HepG2 (cell line): Measurements from ENCODE around the gene STC2. TPM values are rescaled to one million over a fixed set of nuclear protein-coding genes. Genes with fewer than 3 reads are reported as not detected.

Experiments used
- AHR ChIP-seq: IDR thresholded peaks from 2 replicates; pipeline ENCODE4 v1.6.1; 2018; ENCODE audit warnings: missing genetic modification reagents, missing compliant biosample characterization
- AKAP8 ChIP-seq: sonication (generic); formaldehyde crosslinking; IDR thresholded peaks from 2 replicates; pipeline ENCODE4 v1.5.1; 2020; ENCODE audit warnings: mild to moderate bottlenecking, missing genetic modification reagents
- GATAD1 ChIP-seq: IDR thresholded peaks from 2 replicates; pipeline ENCODE4 v1.6.1; 2016; ENCODE audit warnings: missing genetic modification reagents, missing compliant biosample characterization
- KAT2B ChIP-seq: fragments of 150-350 bp; IDR thresholded peaks from 2 replicates; pipeline ENCODE4 v1.6.1; 2014; ENCODE audit warnings: low read depth, low read length, borderline replicate concordance
- MXD4 ChIP-seq: IDR thresholded peaks from 2 replicates; pipeline ENCODE4 v1.6.1; 2016; ENCODE audit warnings: mild to moderate bottlenecking, missing biosample characterization, missing genetic modification reagents
- SOX5 ChIP-seq: IDR thresholded peaks from 2 replicates; pipeline ENCODE4 v1.6.1; 2016; ENCODE audit warnings: borderline replicate concordance
- ZNF225 ChIP-seq: sonication (generic); formaldehyde crosslinking; IDR thresholded peaks from 2 replicates; pipeline ENCODE4 v1.4.0; 2020; ENCODE audit warnings: mild to moderate bottlenecking, missing genetic modification reagents
- polyA plus RNA-seq, 8 experiments: library from polyadenylated mRNA; depleted of rRNA in 3 of 8; stranded (reverse) in 7 of 8; unstranded in 1 of 8; fragments of >200 nt; fragmentation: Illumina TruSeq in 4 of 8; extraction: Trizol in 4 of 8; gene quantifications; 2 replicates each; pipeline versions ENCODE4 v1.2.1 to v1.2.3, GENCODE V29; 2011 to 2016; ENCODE audit warnings: low read depth in 4 of 8, missing spikeins in 1 of 8, mixed read lengths in 1 of 8; ENCODE audit not compliant: insufficient read depth in 1 of 8
- total RNA-seq, 5 experiments: library from RNA; depleted of rRNA; stranded (reverse); fragments of >200 nt; fragmentation: Illumina TruSeq; extraction: Trizol; gene quantifications; 2 replicates each; pipeline ENCODE4 v1.2.3, GENCODE V29; 2016; ENCODE audit warnings: low read depth in 1 of 5
- TF ChIP-seq, protein P1 (sequence below): sonication (generic); formaldehyde crosslinking; conservative IDR thresholded peaks from 2 replicates; pipeline ENCODE4 v1.4.0; 2020; ENCODE audit warnings: mild to moderate bottlenecking, missing genetic modification reagents, moderate library complexity
- TF ChIP-seq, protein P2 (sequence below): sonication (generic); formaldehyde crosslinking; IDR thresholded peaks from 2 replicates; pipeline ENCODE4 v1.4.0; 2020; ENCODE audit warnings: missing genetic modification reagents; ENCODE audit errors: not compliant biosample characterization
- TF ChIP-seq, protein P3 (sequence below): sonication (generic); formaldehyde crosslinking; IDR thresholded peaks from 2 replicates; pipeline ENCODE4 v1.5.1; 2020; ENCODE audit warnings: missing genetic modification reagents, mild to moderate bottlenecking, borderline replicate concordance
- TF ChIP-seq, protein P4 (sequence below): sonication (generic); formaldehyde crosslinking; IDR thresholded peaks from 2 replicates; pipeline ENCODE4 v1.4.0; 2020; ENCODE audit warnings: missing genetic modification reagents, borderline replicate concordance
- TF ChIP-seq, protein P5 (sequence below): sonication (generic); formaldehyde crosslinking; conservative IDR thresholded peaks from 2 replicates; pipeline ENCODE4 v1.8.0; 2022; ENCODE audit warnings: mild to moderate bottlenecking, moderate library complexity, missing genetic modification reagents

Gene STC2
- total and polyA plus RNA-seq, 2 of the 13 experiments (the other 11 are each of a cell fraction or from before 2014, with no cell fraction given): 27.1 to 69.2 TPM

DNA sequence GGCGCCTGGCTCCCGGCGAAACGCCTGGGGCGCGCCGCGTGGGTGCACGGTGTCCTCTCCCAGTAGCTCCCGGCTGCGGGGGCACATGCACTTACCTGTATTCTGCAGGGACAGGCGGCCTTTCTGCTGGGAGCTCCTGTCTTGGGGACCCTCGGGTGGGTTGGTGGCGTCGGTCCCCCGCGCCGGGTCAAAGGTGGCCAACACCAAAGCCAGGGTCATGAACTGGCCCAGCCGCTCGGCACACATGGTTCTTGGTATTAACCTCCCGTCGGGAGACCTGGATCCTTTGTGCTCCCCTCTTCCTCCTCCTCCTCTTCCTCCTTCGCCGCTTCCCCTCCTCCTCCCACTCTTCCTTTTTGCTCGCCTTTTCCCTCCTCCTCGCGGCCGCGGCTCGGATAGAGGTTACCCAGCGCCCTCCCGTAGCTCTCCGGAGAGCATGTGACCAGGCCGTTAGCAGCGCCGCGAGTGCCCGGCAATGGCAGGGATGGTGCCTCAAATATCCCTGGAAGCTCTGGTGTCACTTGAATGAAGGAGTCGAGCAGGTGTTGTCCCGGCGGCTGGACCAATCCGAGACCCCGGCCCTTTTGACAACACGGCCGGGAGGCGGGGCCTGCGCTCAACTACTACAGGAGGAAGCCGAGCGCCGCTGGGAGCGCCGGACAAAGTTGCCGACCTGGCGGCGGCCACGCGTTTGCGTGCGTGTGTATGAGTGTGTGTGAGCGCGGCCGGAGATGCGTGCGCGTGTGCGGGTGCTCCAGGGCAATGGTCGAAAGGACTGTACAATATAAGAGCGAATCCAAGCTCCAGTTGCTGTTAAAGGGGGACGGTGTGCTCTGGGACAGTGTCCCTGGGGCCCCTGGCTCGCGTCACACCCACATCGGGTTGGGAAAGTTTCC, at the start of gene STC2 (continued):
- TF ChIP-seq, protein P1, sequence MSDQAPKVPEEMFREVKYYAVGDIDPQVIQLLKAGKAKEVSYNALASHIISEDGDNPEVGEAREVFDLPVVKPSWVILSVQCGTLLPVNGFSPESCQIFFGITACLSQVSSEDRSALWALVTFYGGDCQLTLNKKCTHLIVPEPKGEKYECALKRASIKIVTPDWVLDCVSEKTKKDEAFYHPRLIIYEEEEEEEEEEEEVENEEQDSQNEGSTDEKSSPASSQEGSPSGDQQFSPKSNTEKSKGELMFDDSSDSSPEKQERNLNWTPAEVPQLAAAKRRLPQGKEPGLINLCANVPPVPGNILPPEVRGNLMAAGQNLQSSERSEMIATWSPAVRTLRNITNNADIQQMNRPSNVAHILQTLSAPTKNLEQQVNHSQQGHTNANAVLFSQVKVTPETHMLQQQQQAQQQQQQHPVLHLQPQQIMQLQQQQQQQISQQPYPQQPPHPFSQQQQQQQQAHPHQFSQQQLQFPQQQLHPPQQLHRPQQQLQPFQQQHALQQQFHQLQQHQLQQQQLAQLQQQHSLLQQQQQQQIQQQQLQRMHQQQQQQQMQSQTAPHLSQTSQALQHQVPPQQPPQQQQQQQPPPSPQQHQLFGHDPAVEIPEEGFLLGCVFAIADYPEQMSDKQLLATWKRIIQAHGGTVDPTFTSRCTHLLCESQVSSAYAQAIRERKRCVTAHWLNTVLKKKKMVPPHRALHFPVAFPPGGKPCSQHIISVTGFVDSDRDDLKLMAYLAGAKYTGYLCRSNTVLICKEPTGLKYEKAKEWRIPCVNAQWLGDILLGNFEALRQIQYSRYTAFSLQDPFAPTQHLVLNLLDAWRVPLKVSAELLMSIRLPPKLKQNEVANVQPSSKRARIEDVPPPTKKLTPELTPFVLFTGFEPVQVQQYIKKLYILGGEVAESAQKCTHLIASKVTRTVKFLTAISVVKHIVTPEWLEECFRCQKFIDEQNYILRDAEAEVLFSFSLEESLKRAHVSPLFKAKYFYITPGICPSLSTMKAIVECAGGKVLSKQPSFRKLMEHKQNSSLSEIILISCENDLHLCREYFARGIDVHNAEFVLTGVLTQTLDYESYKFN (CRISPR knock-in tag): peak; percentile 53
- TF ChIP-seq MXD4 (CRISPR knock-in tag): peak; percentile 86; the same call in 1 of the 2 replicates
- peak; percentile 54; the same call in 1 of the 2 replicates for TF ChIP-seq GATAD1 (CRISPR knock-in tag)
- peak; percentile 77; the same call in 1 of the 2 replicates for TF ChIP-seq ZNF225 (CRISPR knock-in tag)
- TF ChIP-seq, protein P2, sequence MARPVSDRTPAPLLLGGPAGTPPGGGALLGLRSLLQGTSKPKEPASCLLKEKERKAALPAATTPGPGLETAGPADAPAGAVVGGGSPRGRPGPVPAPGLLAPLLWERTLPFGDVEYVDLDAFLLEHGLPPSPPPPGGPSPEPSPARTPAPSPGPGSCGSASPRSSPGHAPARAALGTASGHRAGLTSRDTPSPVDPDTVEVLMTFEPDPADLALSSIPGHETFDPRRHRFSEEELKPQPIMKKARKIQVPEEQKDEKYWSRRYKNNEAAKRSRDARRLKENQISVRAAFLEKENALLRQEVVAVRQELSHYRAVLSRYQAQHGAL: peak; percentile 79
- peak; percentile 44 for TF ChIP-seq AHR (CRISPR knock-in tag)
- TF ChIP-seq, protein P3, sequence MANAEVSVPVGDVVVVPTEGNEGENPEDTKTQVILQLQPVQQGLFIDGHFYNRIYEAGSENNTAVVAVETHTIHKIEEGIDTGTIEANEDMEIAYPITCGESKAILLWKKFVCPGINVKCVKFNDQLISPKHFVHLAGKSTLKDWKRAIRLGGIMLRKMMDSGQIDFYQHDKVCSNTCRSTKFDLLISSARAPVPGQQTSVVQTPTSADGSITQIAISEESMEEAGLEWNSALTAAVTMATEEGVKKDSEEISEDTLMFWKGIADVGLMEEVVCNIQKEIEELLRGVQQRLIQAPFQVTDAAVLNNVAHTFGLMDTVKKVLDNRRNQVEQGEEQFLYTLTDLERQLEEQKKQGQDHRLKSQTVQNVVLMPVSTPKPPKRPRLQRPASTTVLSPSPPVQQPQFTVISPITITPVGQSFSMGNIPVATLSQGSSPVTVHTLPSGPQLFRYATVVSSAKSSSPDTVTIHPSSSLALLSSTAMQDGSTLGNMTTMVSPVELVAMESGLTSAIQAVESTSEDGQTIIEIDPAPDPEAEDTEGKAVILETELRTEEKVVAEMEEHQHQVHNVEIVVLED: peak; percentile 56; the same call in 1 of the 2 replicates
- peak; percentile 86 for TF ChIP-seq AKAP8 (CRISPR knock-in tag)
- TF ChIP-seq KAT2B: no peak
- TF ChIP-seq SOX5 (CRISPR knock-in tag): 0 out of 2 replicates have a peak, but pooled peaks have one; percentile 27
- TF ChIP-seq, protein P4, sequence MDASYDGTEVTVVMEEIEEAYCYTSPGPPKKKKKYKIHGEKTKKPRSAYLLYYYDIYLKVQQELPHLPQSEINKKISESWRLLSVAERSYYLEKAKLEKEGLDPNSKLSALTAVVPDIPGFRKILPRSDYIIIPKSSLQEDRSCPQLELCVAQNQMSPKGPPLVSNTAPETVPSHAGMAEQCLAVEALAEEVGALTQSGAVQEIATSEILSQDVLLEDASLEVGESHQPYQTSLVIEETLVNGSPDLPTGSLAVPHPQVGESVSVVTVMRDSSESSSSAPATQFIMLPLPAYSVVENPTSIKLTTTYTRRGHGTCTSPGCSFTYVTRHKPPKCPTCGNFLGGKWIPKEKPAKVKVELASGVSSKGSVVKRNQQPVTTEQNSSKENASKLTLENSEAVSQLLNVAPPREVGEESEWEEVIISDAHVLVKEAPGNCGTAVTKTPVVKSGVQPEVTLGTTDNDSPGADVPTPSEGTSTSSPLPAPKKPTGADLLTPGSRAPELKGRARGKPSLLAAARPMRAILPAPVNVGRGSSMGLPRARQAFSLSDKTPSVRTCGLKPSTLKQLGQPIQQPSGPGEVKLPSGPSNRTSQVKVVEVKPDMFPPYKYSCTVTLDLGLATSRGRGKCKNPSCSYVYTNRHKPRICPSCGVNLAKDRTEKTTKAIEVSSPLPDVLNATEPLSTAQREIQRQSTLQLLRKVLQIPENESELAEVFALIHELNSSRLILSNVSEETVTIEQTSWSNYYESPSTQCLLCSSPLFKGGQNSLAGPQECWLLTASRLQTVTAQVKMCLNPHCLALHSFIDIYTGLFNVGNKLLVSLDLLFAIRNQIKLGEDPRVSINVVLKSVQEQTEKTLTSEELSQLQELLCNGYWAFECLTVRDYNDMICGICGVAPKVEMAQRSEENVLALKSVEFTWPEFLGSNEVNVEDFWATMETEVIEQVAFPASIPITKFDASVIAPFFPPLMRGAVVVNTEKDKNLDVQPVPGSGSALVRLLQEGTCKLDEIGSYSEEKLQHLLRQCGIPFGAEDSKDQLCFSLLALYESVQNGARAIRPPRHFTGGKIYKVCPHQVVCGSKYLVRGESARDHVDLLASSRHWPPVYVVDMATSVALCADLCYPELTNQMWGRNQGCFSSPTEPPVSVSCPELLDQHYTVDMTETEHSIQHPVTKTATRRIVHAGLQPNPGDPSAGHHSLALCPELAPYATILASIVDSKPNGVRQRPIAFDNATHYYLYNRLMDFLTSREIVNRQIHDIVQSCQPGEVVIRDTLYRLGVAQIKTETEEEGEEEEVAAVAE (CRISPR knock-in tag): peak; percentile 54; the same call in 1 of the 2 replicates
- TF ChIP-seq, protein P5, sequence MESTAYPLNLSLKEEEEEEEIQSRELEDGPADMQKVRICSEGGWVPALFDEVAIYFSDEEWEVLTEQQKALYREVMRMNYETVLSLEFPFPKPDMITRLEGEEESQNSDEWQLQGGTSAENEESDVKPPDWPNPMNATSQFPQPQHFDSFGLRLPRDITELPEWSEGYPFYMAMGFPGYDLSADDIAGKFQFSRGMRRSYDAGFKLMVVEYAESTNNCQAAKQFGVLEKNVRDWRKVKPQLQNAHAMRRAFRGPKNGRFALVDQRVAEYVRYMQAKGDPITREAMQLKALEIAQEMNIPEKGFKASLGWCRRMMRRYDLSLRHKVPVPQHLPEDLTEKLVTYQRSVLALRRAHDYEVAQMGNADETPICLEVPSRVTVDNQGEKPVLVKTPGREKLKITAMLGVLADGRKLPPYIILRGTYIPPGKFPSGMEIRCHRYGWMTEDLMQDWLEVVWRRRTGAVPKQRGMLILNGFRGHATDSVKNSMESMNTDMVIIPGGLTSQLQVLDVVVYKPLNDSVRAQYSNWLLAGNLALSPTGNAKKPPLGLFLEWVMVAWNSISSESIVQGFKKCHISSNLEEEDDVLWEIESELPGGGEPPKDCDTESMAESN (CRISPR knock-in tag): 0 out of 2 replicates have a peak, but pooled peaks have one; percentile 30
